Measurements from ENCODE around the gene GATB. TPM values are rescaled to one million over a fixed set of nuclear protein-coding genes. Genes with fewer than 3 reads are reported as not detected.

GATB gene
- polyA plus RNA-seq, 3 donors = 5.5 to 12.2 (median 9.0) TPM

DNA sequence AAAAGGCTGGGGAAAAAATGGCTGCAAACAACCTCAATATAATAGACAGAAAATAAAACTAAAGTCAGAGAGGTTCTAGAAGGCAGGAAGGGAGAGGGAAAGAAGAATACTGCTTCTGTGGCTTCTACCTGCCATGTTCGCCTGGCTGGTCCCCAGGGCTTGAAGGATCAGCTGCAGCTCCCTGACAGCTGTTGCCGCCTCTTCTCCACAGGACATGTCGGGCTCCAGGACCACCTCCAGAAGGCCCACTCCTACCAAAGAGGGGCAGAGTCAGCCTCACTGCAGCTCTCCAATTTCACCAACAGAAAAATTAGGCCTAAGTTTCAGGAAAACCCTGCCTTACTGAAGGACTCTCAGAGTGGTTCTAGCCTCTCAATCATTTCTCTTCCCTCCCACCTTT lies 44.9 kb downstream of the GATB start:
- WGBS (ENCODE audit: insufficient coverage) = 97% methylated on average over 3 of the region's 3 CpGs
- Mint-ChIP-seq H3K9me3 (no peaks in the 10 kb centered on the region), H3K27ac (peak overlapping the region in 1 of 7 donors; percentile 56), H3K4me1 (no peaks in the 10 kb centered on the region), H3K36me3 (peaks cover 45 to 47% of the 10 kb centered on the region in 2 donors), H3K27me3 (ENCODE audit: low read depth in 3 of 3) (peaks cover 0 to 4% (median 0%) of the 10 kb centered on the region in 3 donors), H3K4me3 (no peak overlapping the region)
- no peaks in the 10 kb centered on the region for H3K79me2 ChIP-seq (ENCODE audit: insufficient read depth, low read length)
- no peaks in the 10 kb centered on the region for H4K20me1 ChIP-seq (ENCODE audit: insufficient read depth, low read length)
- intact Hi-C loops (cut with micrococcal nuclease) = no loop called here
- TF ChIP-seq, protein P1, sequence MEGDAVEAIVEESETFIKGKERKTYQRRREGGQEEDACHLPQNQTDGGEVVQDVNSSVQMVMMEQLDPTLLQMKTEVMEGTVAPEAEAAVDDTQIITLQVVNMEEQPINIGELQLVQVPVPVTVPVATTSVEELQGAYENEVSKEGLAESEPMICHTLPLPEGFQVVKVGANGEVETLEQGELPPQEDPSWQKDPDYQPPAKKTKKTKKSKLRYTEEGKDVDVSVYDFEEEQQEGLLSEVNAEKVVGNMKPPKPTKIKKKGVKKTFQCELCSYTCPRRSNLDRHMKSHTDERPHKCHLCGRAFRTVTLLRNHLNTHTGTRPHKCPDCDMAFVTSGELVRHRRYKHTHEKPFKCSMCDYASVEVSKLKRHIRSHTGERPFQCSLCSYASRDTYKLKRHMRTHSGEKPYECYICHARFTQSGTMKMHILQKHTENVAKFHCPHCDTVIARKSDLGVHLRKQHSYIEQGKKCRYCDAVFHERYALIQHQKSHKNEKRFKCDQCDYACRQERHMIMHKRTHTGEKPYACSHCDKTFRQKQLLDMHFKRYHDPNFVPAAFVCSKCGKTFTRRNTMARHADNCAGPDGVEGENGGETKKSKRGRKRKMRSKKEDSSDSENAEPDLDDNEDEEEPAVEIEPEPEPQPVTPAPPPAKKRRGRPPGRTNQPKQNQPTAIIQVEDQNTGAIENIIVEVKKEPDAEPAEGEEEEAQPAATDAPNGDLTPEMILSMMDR (IDR thresholded peaks at IDR 0.05) = no peak
- no peak overlapping the region for H3K9ac ChIP-seq (ENCODE audit: insufficient read depth, low read length, poor library complexity, severe bottlenecking)
- no peaks in the 10 kb centered on the region for H3K4me1 ChIP-seq (ENCODE audit: control insufficient read depth in 1 of 2, insufficient read depth in 2 of 2, low read length in 2 of 2)
- H3K27ac ChIP-seq (ENCODE audit: low read depth in 1 of 2, low read length in 2 of 2) = no peak overlapping the region
- H3K9me3 ChIP-seq (replicated peaks in 1 of 2; ENCODE audit: control insufficient read depth in 1 of 2, insufficient read depth in 1 of 2, low read length in 2 of 2) = no peaks in the 10 kb centered on the region
- H3K4me3 ChIP-seq (replicated peaks in 1 of 3; ENCODE audit: low read depth in 2 of 3, low read length in 3 of 3) = no peak overlapping the region
- no peak overlapping the region for H3K4me2 ChIP-seq (replicated peaks; ENCODE audit: extremely low read depth, low read length, poor library complexity, severe bottlenecking)
- peaks cover 18 to 73% of the 10 kb centered on the region in 2 donors for H3K36me3 ChIP-seq (replicated peaks in 1 of 2; ENCODE audit: control insufficient read depth in 1 of 2, insufficient read depth in 2 of 2, low read length in 2 of 2)
- no peaks in the 10 kb centered on the region for H3K27me3 ChIP-seq (ENCODE audit: control insufficient read depth in 2 of 2, insufficient read depth in 2 of 2, low read length in 2 of 2)
- no peak overlapping the region for H2AFZ ChIP-seq (ENCODE audit: insufficient read depth, low read depth, low read length, poor library complexity, severe bottlenecking)
- DNase-seq = no peak

DNA sequence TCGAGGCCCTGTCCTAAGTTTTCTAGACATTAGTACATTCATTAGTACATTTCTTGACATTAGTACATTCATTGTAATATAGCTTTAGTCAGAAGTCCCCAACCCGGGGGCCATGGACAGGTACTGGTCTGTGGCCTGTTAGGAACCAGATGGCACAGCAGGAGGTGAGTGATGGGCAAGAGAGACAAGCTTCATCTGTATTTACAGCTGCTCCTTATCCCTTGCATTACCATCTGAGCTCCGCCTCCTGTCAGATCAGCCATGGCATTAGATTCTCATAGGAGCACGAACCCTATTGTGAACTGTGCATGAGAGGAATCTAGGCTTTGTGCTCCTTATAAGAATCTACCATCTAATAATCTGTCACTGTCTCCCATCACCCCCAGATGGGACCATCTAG lies 48.0 kb downstream of the GATB start:
- intact Hi-C loops (cut with micrococcal nuclease) = no loop called here
- peaks cover 0 to 5% (median 0%) of the 10 kb centered on the region in 3 donors for H3K27me3 Mint-ChIP-seq (ENCODE audit: low read depth in 3 of 3)
- WGBS (ENCODE audit: insufficient coverage) = no CpG with 5 or more reads among the region's 4 CpGs
- no peak overlapping the region for H3K27ac ChIP-seq (ENCODE audit: low read depth in 1 of 2, low read length in 2 of 2)
- no peaks in the 10 kb centered on the region for H3K4me1 Mint-ChIP-seq
- H3K9ac ChIP-seq (ENCODE audit: insufficient read depth, low read length, poor library complexity, severe bottlenecking) = no peak overlapping the region
- TF ChIP-seq, protein P1 (IDR thresholded peaks at IDR 0.05) = no peak
- H2AFZ ChIP-seq (ENCODE audit: insufficient read depth, low read depth, low read length, poor library complexity, severe bottlenecking) = no peak overlapping the region
- no peak for DNase-seq
- no peak overlapping the region for H3K4me3 ChIP-seq (replicated peaks in 1 of 3; ENCODE audit: low read depth in 2 of 3, low read length in 3 of 3)
- H3K27ac Mint-ChIP-seq = no peak overlapping the region
- H3K4me2 ChIP-seq (replicated peaks; ENCODE audit: extremely low read depth, low read length, poor library complexity, severe bottlenecking) = no peak overlapping the region
- no peaks in the 10 kb centered on the region for H4K20me1 ChIP-seq (ENCODE audit: insufficient read depth, low read length)
- no peaks in the 10 kb centered on the region for H3K27me3 ChIP-seq (ENCODE audit: control insufficient read depth in 2 of 2, insufficient read depth in 2 of 2, low read length in 2 of 2)
- no peaks in the 10 kb centered on the region for H3K4me1 ChIP-seq (ENCODE audit: control insufficient read depth in 1 of 2, insufficient read depth in 2 of 2, low read length in 2 of 2)
- H3K36me3 ChIP-seq (replicated peaks in 1 of 2; ENCODE audit: control insufficient read depth in 1 of 2, insufficient read depth in 2 of 2, low read length in 2 of 2) = peaks cover 24 to 55% of the 10 kb centered on the region in 2 donors
- no peaks in the 10 kb centered on the region for H3K9me3 ChIP-seq (replicated peaks in 1 of 2; ENCODE audit: control insufficient read depth in 1 of 2, insufficient read depth in 1 of 2, low read length in 2 of 2)
- no peaks in the 10 kb centered on the region for H3K9me3 Mint-ChIP-seq
- no peaks in the 10 kb centered on the region for H3K79me2 ChIP-seq (ENCODE audit: insufficient read depth, low read length)
- H3K4me3 Mint-ChIP-seq = no peak overlapping the region
- H3K36me3 Mint-ChIP-seq = peaks cover 40 to 49% of the 10 kb centered on the region in 2 donors

Measured in CD14-positive monocyte (primary cell).